Loucy (cell line): ENCODE measurements around the gene TARDBP.
"Not testable (repeated sequence)": the region's sequence is repeated elsewhere in the genome, so short reads cannot be mapped to it uniquely, and the experiment has no call there.

ENCODE experiments used
- H2AFZ ChIP-seq: fragments of 200-600 bp; sonication (generic); 2 replicates; pipeline ENCODE4 v1.6.0; 2016; ENCODE audit warnings: antibody characterized with exemption, mild to moderate bottlenecking, low read length, moderate library complexity
- H3F3A ChIP-seq: fragments of 200-600 bp; 2 replicates; pipeline ENCODE4 v1.6.0; 2016; ENCODE audit warnings: antibody characterized with exemption, low read depth, mild to moderate bottlenecking
- H3K27me3 ChIP-seq: fragments of 200-600 bp; sonication (generic); 2 replicates; pipeline ENCODE4 v1.6.1; 2014; ENCODE audit warnings: low read length, mild to moderate bottlenecking; ENCODE audit not compliant: insufficient read depth, poor library complexity, severe bottlenecking
- H3K36me3 ChIP-seq: fragments of 200-600 bp; sonication (generic); 2 replicates; pipeline ENCODE4 v1.6.1; 2016; ENCODE audit warnings: low read length; ENCODE audit not compliant: insufficient read depth
- H3K4me1 ChIP-seq: fragments of 200-600 bp; sonication (generic); 2 replicates; pipeline ENCODE4 v1.5.1; 2014; ENCODE audit warnings: low read length, mild to moderate bottlenecking; ENCODE audit not compliant: insufficient read depth, poor library complexity, severe bottlenecking
- H3K4me2 ChIP-seq: fragments of 200-600 bp; sonication (generic); 2 replicates; pipeline ENCODE4 v1.6.0; 2014; ENCODE audit warnings: antibody characterized with exemption, low read length, low read depth, mild to moderate bottlenecking; ENCODE audit not compliant: poor library complexity, severe bottlenecking
- H3K4me3 ChIP-seq: fragments of 200-600 bp; sonication (generic); 2 replicates; pipeline ENCODE4 v1.5.1; 2014; ENCODE audit warnings: low read length, mild to moderate bottlenecking, mixed read lengths; ENCODE audit not compliant: poor library complexity, severe bottlenecking
- H3K79me2 ChIP-seq: fragments of 200-600 bp; sonication (generic); 2 replicates; pipeline ENCODE4 v1.6.1; 2014; ENCODE audit warnings: low read length; ENCODE audit not compliant: insufficient read depth
- H3K9ac ChIP-seq: fragments of 200-600 bp; sonication (generic); 2 replicates; pipeline ENCODE4 v1.6.0; 2014; ENCODE audit warnings: mild to moderate bottlenecking, low read depth, low read length, moderate library complexity; ENCODE audit not compliant: poor library complexity, severe bottlenecking
- H3K9me2 ChIP-seq: fragments of 200-600 bp; sonication (generic); replicated peaks from 2 replicates; pipeline ENCODE4 v1.6.1; 2016; ENCODE audit warnings: low read depth, low read length, mixed read lengths
- H3K9me3 ChIP-seq: fragments of 200-600 bp; sonication (generic); 2 replicates; pipeline ENCODE4 v1.6.1; 2014; ENCODE audit warnings: mild to moderate bottlenecking, antibody characterized with exemption, low read length, low read depth; ENCODE audit not compliant: insufficient read depth
- H4K20me1 ChIP-seq: fragments of 200-600 bp; sonication (generic); 2 replicates; pipeline ENCODE4 v1.6.0; 2014; ENCODE audit warnings: antibody characterized with exemption, low read length, mild to moderate bottlenecking; ENCODE audit not compliant: insufficient read depth, poor library complexity, severe bottlenecking
- CTCF ChIP-seq: fragments of 200-600 bp; sonication (generic); conservative IDR thresholded peaks from 2 replicates; pipeline ENCODE4 v1.5.1; 2014; ENCODE audit warnings: mild to moderate bottlenecking, antibody characterized with exemption, low read length
- EZH2phosphoT487 ChIP-seq: fragments of 200-600 bp; IDR thresholded peaks from 2 replicates; pipeline ENCODE4 v1.6.1; 2018; ENCODE audit warnings: antibody characterized with exemption, mild to moderate bottlenecking, moderate library complexity, borderline replicate concordance

The TARDBP gene

GRCh38 chr1:11046625-11047365 lies 34.3 kb downstream of the TARDBP start, which contains the start of gene MASP2:
TSS of gene MASP2 (minus strand) at chr1:11047239. CDS start at chr1:11047207, 32 bp downstream.
- TF ChIP-seq CTCF (no peak), EZH2phosphoT487 (no peak)
- Histone ChIP-seq H3K36me3 (no peaks in the 10 kb centered on the region), H3K4me1 (no peaks in the 10 kb centered on the region), H4K20me1 (no peaks in the 10 kb centered on the region), H3K9me3 (no peaks in the 10 kb centered on the region), H3K9ac (no peak within 1 kb of the TSS), H3K4me3 (no peak within 1 kb of the TSS), H3K9me2 (no peaks in the 10 kb centered on the region), H3F3A (no peaks in the 10 kb centered on the region), H2AFZ (no peak within 1 kb of the TSS), H3K27me3 (no peaks in the 10 kb centered on the region), H3K4me2 (no peak within 1 kb of the TSS), H3K79me2 (no peaks in the 10 kb centered on the region)

GRCh38 chr1:11051121-11051520 lies 38.7 kb downstream of the TARDBP start:
- H2AFZ ChIP-seq, H3K4me1 ChIP-seq: not testable (repeated sequence)

DNA sequence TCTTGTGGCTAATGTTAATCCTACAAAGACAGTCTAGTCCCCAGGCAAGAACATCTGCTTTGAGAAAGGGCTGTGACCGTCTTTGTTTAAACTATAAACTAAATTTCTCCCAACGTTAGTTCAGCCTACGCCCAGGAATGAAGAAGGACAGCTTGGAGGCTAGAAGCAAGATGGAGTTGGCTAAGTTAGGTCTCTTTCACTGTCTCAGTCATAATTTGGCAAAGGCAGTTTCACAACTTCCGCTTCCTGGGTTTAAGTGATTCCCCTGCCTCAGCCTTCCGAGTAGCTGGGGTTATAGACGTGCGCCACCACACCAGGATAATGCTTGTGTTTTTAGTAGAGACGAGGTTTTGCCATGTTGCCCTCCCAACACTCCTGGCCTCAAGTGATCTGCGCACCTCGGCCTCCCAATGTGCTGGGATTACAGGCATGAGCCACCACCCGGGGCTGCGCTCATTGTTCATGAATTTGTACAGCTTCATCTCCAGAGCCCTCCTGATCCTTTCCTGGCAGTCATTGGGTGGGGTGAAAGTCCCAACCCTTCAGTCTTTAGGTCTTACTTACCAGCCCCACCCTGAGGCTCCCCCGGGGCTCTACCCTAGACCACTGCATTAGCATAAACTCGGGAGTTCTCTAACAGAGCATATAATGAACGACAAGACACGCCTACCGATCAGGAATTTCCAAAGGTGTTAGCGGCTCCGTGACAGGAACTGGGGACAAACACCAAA lies 39.5 kb downstream of the TARDBP start:
- no peak overlapping the region for H3K4me3 ChIP-seq
- H3K9me2 ChIP-seq, result no peaks in the 10 kb centered on the region
- H2AFZ ChIP-seq, result no peak overlapping the region
- H3K27me3 ChIP-seq, result no peaks in the 10 kb centered on the region
- peaks cover 10% of the 10 kb centered on the region; the same call in 1 of the 2 replicates for H3K36me3 ChIP-seq
- H3K9me3 ChIP-seq, result no peaks in the 10 kb centered on the region
- H3F3A ChIP-seq, result no peaks in the 10 kb centered on the region
- no peak overlapping the region for H3K9ac ChIP-seq
- no peak overlapping the region for H3K4me2 ChIP-seq
- no peaks in the 10 kb centered on the region for H3K4me1 ChIP-seq
- peaks cover 4% of the 10 kb centered on the region for H4K20me1 ChIP-seq
- H3K79me2 ChIP-seq, result 0 out of 2 replicates have a peak, but pooled peaks cover 4% of the 10 kb centered on the region
- TF ChIP-seq CTCF (no peak), EZH2phosphoT487 (no peak)

More at GRCh38 chr1:11051121-11051520, 38.7 kb downstream of the TARDBP start:
- H3K9me2 ChIP-seq, H3K4me3 ChIP-seq, H3K36me3 ChIP-seq, H3K27me3 ChIP-seq, H3K9me3 ChIP-seq, H3F3A ChIP-seq, H3K4me2 ChIP-seq, H3K79me2 ChIP-seq, H3K9ac ChIP-seq, H4K20me1 ChIP-seq: not testable (repeated sequence)
